Heart right ventricle (tissue), 16 donors: ENCODE data around the gene BMPR1A. TPM values are rescaled to one million over a fixed set of nuclear protein-coding genes. Genes with fewer than 3 reads are reported as not detected.
A peak's percentile ranks its signal among the peaks of the same experiment; 100 is the strongest.

ENCODE experiments used
- ATAC-seq, 8 donors: fragments of 200-7000 bp; cut with Tn5 transposase; one replicate each; pipeline ENCODE4 v1.9.1; 2020; ENCODE audit warnings: mild to moderate bottlenecking in 8 of 8, moderate library complexity in 8 of 8, moderate number of reproducible peaks in 1 of 8
- DNase-seq, 2 donors: peaks; one replicate each; pipeline ENCODE4 v3.0.0-alpha.2; 2020
- H3K27ac ChIP-seq, 10 donors: fragments of 200-600 bp; sonication (generic) in 2 of 10; one replicate each; pipeline versions ENCODE4 v1.5.0 to v1.8.0; 2020 to 2022; ENCODE audit warnings: mild to moderate bottlenecking in 3 of 10
- H3K27me3 ChIP-seq, 7 donors: fragments of 200-600 bp; one replicate each; pipeline ENCODE4 v1.8.0; 2021 to 2022; ENCODE audit warnings: mild to moderate bottlenecking in 2 of 7
- H3K36me3 ChIP-seq, 9 donors: fragments of 200-600 bp; sonication (generic) in 1 of 9; one replicate each; pipeline versions ENCODE4 v1.5.0 to v1.8.0; 2020 to 2022; ENCODE audit warnings: mild to moderate bottlenecking in 2 of 9
- H3K4me1 ChIP-seq, 9 donors: fragments of 200-600 bp; sonication (generic) in 1 of 9; one replicate each; pipeline versions ENCODE4 v1.5.0 to v1.8.0; 2020 to 2022; ENCODE audit warnings: mild to moderate bottlenecking in 4 of 9
- H3K4me3 ChIP-seq, 10 donors: fragments of 200-600 bp; sonication (generic) in 2 of 10; one replicate each; pipeline versions ENCODE4 v1.5.0 to v1.8.0; 2020 to 2022; ENCODE audit warnings: mild to moderate bottlenecking in 7 of 10, moderate library complexity in 2 of 10
- H3K9me3 ChIP-seq, 11 donors: fragments of 200-600 bp in 10 of 11; sonication (generic) in 2 of 11; one replicate each; pipeline versions ENCODE4 v1.5.0 to v1.8.0; 2013 to 2022; ENCODE audit warnings: mild to moderate bottlenecking in 2 of 11, control low read depth in 1 of 11, moderate library complexity in 1 of 11
- CTCF ChIP-seq, 9 donors: fragments of 200-600 bp; sonication (generic) in 2 of 9; IDR thresholded peaks; one replicate each; pipeline versions ENCODE4 v1.5.0 to v1.8.0; 2021 to 2022; ENCODE audit warnings: antibody characterized with exemption in 9 of 9, mild to moderate bottlenecking in 5 of 9, moderate library complexity in 1 of 9
- WGBS, 2 donors: extraction: QIAGEN DNeasy Blood & Tissue Kit; methylation state at CpG; one replicate each; pipeline ENCODE4 v1.1.7; 2013; ENCODE audit warnings: inconsistent platforms in 1 of 2; 5-methylcytosine and 5-hydroxymethylcytosine counted together
- intact Hi-C, 10 donors: fragments of 100-400 bp; cut with DNase I; formaldehyde crosslinking; loops; one replicate each; pipeline versions ENCODE4 v1.11.1 to v1.14.2; 2022
- polyA plus RNA-seq, 2 donors: library from polyadenylated mRNA; stranded (reverse); fragments of 200-250 nt; gene quantifications; one replicate each; pipeline ENCODE4 v1.2.3, GENCODE V29; 2013
- total RNA-seq, 10 donors: library from RNA; stranded (reverse); fragmentation: NEBNext Ultra II Directional in 3 of 10; extraction: Animal tissue kit (Norgen Biotek cat#: 25700) in 3 of 10; gene quantifications; one replicate each; pipeline versions ENCODE4 v1.2.1 to v1.2.4, GENCODE V29; 2021 to 2023
- donor health status: Arrhythmogenic right ventricular cardiomyopathy.
- donor health status: ischemic (EF 13 %, LVEDD 7.1; RV severe dilation, severe dysfunction).
- donor health status: healthy with polysubstance abuse.
- donor health status: DM: no; HTN: yes; CAD: no.
- donor health status: DM: no; HTN: no; CAD: no.
- donor health status: ischemic (EF 25% LVEDD 6.9; RV normal size, moderate dysfunction).
- donor health status: ischemic (EF 25% LVEDD 5.7; RV mildly dilated, moderate dysfunction).
- donor health status: healthy.
- donor health status: DM: yes; HTN: yes; CAD: no.
- donor health status: Ischemic cardiomyopathy.
- donor health status: ischemic (EF 35%, LVEDD 5.7; RV mildly dilated, moderate dysfunction).
- donor health status: nonischemic (EF 11% LVEDD 7.7; RV severe dilation, severe dysfunction).
- donor health status: DM: yes; HTN: yes; CAD: no.
- donor health status: PGD.
- donor health status: ischemic (EF 29% LVEDD 5.4; RV normal size, mild dysfunction).
- donor health status: nonischemic (EF 23%, LVEDD 6.1; RV moderate dilation, normal function).

The BMPR1A gene
- total and polyA plus RNA-seq, 12 donors = 6.7 to 69.0 (median 45.6) TPM

GRCh38 chr10:86968994-86969355 lies 212.6 kb downstream of the BMPR1A start:
- Histone ChIP-seq H3K27ac (peak overlapping the region; percentile 85 to 98 (median 94)), H3K9me3 (no peaks in the 10 kb centered on the region), H3K4me3 (peak overlapping the region; percentile 56 to 79 (median 69)), H3K36me3 (no peaks in the 10 kb centered on the region), H3K27me3 (peaks cover 0 to 47% (median 0%) of the 10 kb centered on the region in 7 donors), H3K4me1 (peaks cover 13 to 67% (median 50%) of the 10 kb centered on the region in 9 donors)
- 47 to 51% methylated on average over 9 of the region's 9 CpGs for WGBS, 2 donors
- no peak for TF ChIP-seq CTCF (IDR thresholded peaks at IDR 0.05)
- no peak for DNase-seq
- ATAC-seq = no peak
- intact Hi-C loops = no loop called here

GRCh38 chr10:86969421-86970041 lies 213.1 kb downstream of the BMPR1A start:
- intact Hi-C loops = loop anchor here in 2 of 10 donors (5.0 to 10.0 kb wide), 2 partner anchors 118 to 125 kb away; partner anchors contain the start of genes GLUD1 (in 1 of the 2) and SHLD2 (in 1 of the 2)
- no peak for TF ChIP-seq CTCF (IDR thresholded peaks at IDR 0.05)
- Histone ChIP-seq H3K27me3 (peaks cover 0 to 47% (median 0%) of the 10 kb centered on the region in 7 donors), H3K27ac (peak overlapping the region; percentile 85 to 98 (median 94)), H3K4me1 (peaks cover 13 to 67% (median 50%) of the 10 kb centered on the region in 9 donors), H3K36me3 (no peaks in the 10 kb centered on the region), H3K9me3 (no peaks in the 10 kb centered on the region), H3K4me3 (peak overlapping the region; percentile 56 to 79 (median 69))
- ATAC-seq (peak in 3 of 8 donors; percentile 3 to 16 (median 4)), DNase-seq (no peak)
- WGBS, 2 donors = 44 to 60% methylated on average over 8 of the region's 8 CpGs

GRCh38 chr10:86970162-86970981 lies 214.0 kb downstream of the BMPR1A start:
- Histone ChIP-seq H3K4me3 (peak overlapping the region in 9 of 10 donors; percentile 62 to 79 (median 70)), H3K9me3 (no peaks in the 10 kb centered on the region), H3K36me3 (no peaks in the 10 kb centered on the region), H3K27me3 (peaks cover 0 to 47% (median 0%) of the 10 kb centered on the region in 7 donors), H3K4me1 (peaks cover 13 to 67% (median 50%) of the 10 kb centered on the region in 9 donors), H3K27ac (peak overlapping the region; percentile 85 to 98 (median 94))
- TF ChIP-seq CTCF (IDR thresholded peaks at IDR 0.05) = no peak
- intact Hi-C loops = loop anchor here in 2 of 10 donors (5.0 to 10.0 kb wide), 2 partner anchors 117 to 124 kb away; partner anchors contain the start of genes GLUD1 (in 1 of the 2) and SHLD2 (in 1 of the 2)
- DNase-seq (peak; percentile 86 to 88), ATAC-seq (peak; percentile 37 to 75 (median 63))
- 33 to 46% methylated on average over 30 of the region's 30 CpGs for WGBS, 2 donors

- intact Hi-C loops = loop anchor here in 2 of 10 donors (5.0 to 10.0 kb wide), 2 partner anchors 116 to 124 kb away; partner anchors contain the start of genes GLUD1 (in 1 of the 2) and SHLD2 (in 1 of the 2)
- H3K4me1 ChIP-seq = peaks cover 13 to 62% (median 49%) of the 10 kb centered on the region in 9 donors
- no peaks in the 10 kb centered on the region for H3K36me3 ChIP-seq
- no peaks in the 10 kb centered on the region for H3K9me3 ChIP-seq
- TF ChIP-seq CTCF (IDR thresholded peaks at IDR 0.05) = no peak
- ATAC-seq (peak in 7 of 8 donors; percentile 28 to 50 (median 36)), DNase-seq (no peak)
- 8 to 19% methylated on average over 12 to 20 of the region's 20 CpGs for WGBS, 2 donors
- H3K27ac ChIP-seq = peak overlapping the region; percentile 85 to 98 (median 94)
- peaks cover 0 to 47% (median 0%) of the 10 kb centered on the region in 7 donors for H3K27me3 ChIP-seq
- peak overlapping the region in 9 of 10 donors; percentile 62 to 79 (median 70) for H3K4me3 ChIP-seq
Observed at GRCh38 chr10:86970982-86971231, 214.5 kb downstream of the BMPR1A start.
